Mononuclear cell (primary cell): ENCODE results near the gene NCOA1. TPM values are rescaled to one million over a fixed set of nuclear protein-coding genes. Genes with fewer than 3 reads are reported as not detected.

ENCODE experiments used
- H3K27me3 ChIP-seq: 2 replicates; pipeline ENCODE4 v1.6.0; 2011; ENCODE audit warnings: low read length, control low read depth; ENCODE audit not compliant: insufficient read depth
- H3K4me1 ChIP-seq: 2 replicates; pipeline ENCODE4 v1.5.1; 2011; ENCODE audit warnings: mild to moderate bottlenecking, low read length, control low read depth; ENCODE audit not compliant: insufficient read depth
- H3K4me3 ChIP-seq: 2 replicates; pipeline ENCODE4 v1.5.1; 2011; ENCODE audit warnings: mild to moderate bottlenecking, low read length, moderate library complexity
- H3K9me3 ChIP-seq: 2 replicates; pipeline ENCODE4 v1.5.1; 2011; ENCODE audit warnings: low read depth, mild to moderate bottlenecking, control low read depth, low read length
- total RNA-seq: library from RNA; depleted of rRNA; stranded (reverse); fragments of >200 nt; gene quantifications from one replicate; pipeline ENCODE4 v1.2.3, GENCODE V29; 2012

NCOA1 gene
- total RNA-seq, 1 donor, result 53.2 TPM

DNA sequence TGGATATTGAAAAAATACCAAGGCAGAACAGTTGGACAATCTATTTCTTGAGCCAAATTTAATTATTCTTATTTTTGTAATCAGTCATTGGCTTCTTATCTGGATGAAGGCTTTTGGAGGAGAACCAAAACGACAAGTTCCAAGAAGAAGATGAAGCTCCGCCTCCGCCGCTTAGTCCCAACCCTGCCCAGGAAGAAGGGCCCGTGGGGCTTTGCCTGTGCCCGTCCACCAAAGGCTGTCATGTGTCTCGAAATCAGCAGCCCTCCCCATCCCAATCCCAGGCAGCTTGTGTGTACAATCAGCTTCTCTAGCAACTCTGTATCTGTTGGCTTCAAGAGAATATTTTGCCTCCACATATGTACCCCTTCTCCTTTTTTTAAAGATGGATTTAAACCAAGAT, 277.5 kb downstream of the NCOA1 start:
- H3K4me1 ChIP-seq, result no peaks in the 10 kb centered on the region
- no peak overlapping the region for H3K4me3 ChIP-seq
- no peaks in the 10 kb centered on the region for H3K27me3 ChIP-seq
- H3K9me3 ChIP-seq, result no peaks in the 10 kb centered on the region

GRCh38 chr2:24771061-24771460, 280.0 kb downstream of the NCOA1 start:
- Histone ChIP-seq H3K4me3 (no peak overlapping the region), H3K27me3 (no peaks in the 10 kb centered on the region), H3K4me1 (no peaks in the 10 kb centered on the region), H3K9me3 (no peaks in the 10 kb centered on the region)

DNA sequence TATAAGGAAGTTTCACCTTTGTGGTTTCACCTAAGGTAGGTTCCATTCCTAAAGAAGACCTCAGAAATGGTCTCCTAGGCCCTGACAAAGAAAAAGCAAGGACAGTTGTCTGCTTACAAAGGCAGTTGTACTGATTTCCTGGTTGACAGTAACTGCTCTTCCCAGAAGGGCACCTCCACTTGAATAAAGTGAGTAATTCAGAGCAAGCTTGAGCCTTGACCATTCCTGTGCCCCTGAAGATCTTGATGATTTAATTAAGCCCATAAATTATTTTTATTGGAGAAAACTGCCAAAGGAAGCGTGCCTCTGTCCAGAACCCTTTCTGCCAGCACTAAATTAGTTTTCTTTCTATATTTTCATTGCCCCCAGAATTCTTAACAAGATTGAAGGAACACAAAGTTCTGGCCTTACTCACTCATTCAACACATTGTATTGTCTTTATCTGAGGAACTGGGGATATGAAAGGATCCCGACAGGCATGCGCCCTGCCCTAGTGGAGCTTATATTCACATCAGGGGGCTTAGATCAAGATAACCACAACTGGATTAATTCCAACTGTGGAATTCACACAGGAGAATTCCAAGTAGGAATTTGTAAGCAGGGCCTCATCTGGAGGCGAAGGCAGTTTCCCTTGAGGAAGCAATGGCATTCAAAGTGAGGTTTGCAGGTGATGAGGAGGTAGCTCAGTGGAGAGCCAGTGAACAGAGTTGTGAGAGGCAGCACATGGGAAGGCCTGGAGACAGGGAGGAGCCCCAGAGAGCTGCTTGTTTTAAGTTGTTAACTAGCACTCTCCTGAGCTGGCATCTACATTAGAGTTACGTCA, 280.9 kb downstream of the NCOA1 start:
- no peaks in the 10 kb centered on the region for H3K4me1 ChIP-seq
- H3K9me3 ChIP-seq, result no peaks in the 10 kb centered on the region
- H3K27me3 ChIP-seq, result no peaks in the 10 kb centered on the region
- H3K4me3 ChIP-seq, result no peak overlapping the region

GRCh38 chr2:24774373-24774772, 283.3 kb downstream of the NCOA1 start:
- Histone ChIP-seq H3K4me3 (no peak overlapping the region), H3K4me1 (peaks cover 8% of the 10 kb centered on the region), H3K9me3 (no peaks in the 10 kb centered on the region), H3K27me3 (no peaks in the 10 kb centered on the region)

GRCh38 chr2:24779116-24779515, 288.1 kb downstream of the NCOA1 start:
- H3K9me3 ChIP-seq, result no peaks in the 10 kb centered on the region
- no peak overlapping the region for H3K4me3 ChIP-seq
- H3K4me1 ChIP-seq, result peaks cover 8% of the 10 kb centered on the region
- H3K27me3 ChIP-seq, result peaks cover 10% of the 10 kb centered on the region

GRCh38 chr2:24783641-24784040, 292.6 kb downstream of the NCOA1 start:
- Histone ChIP-seq H3K27me3 (peaks cover 10% of the 10 kb centered on the region), H3K4me1 (peaks cover 22% of the 10 kb centered on the region), H3K4me3 (no peak overlapping the region), H3K9me3 (no peaks in the 10 kb centered on the region)

DNA sequence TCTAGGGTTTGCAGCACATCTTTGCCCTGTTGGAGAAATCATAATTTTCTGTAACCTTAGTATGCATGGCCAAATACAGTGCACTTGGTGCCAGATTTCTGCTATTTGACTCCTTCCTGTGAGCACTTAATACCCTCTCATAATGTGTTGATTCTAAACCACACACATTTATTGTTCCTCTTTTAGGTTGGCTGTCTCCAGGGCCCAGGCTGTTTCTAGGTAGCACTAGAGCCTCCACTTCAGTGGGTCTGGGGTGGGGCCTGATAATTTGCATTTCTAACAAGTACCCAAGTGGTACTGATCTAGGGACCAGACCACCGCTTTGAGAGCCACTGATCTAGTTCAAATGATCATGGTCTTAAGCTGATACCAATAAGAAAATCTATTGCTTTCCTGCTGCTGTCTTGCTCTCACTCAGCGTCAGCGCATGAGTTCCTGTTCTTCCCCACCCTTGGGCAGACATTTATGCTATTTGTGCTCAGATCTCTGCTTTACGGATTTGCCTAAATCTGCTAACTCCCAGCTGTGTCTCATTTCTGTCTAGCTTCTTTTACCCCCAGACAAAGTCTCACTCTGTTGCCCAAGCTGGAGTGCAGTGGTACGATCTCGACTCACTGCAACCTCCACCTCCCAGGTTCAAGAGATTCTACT, 294.7 kb downstream of the NCOA1 start:
- Histone ChIP-seq H3K27me3 (peaks cover 6% of the 10 kb centered on the region), H3K4me3 (no peak overlapping the region), H3K4me1 (peaks cover 15% of the 10 kb centered on the region), H3K9me3 (no peaks in the 10 kb centered on the region)

DNA sequence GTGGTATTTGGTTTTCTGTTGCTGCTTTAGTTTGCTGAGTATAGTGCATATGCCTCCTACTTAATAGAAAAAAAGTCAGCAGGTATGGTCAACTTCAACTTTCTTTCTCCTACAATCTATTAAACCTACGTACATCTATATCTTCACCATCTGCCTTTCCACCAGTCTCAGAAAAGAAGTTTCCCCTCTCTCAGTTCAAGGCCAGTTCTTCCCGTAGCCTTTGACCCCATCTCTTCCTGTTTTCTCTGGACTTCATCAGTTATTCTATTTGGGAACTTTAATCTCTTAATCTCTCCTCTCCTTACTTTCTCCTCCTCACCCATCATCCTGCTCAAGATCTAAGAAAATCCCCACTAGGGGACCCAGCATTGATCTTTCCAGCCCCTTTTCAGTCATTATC, 296.5 kb downstream of the NCOA1 start:
- peaks cover 23% of the 10 kb centered on the region for H3K4me1 ChIP-seq
- no peaks in the 10 kb centered on the region for H3K9me3 ChIP-seq
- H3K27me3 ChIP-seq, result peaks cover 4% of the 10 kb centered on the region
- no peak overlapping the region for H3K4me3 ChIP-seq

GRCh38 chr2:24788816-24789215, 297.8 kb downstream of the NCOA1 start:
- Histone ChIP-seq H3K27me3 (peaks cover 2% of the 10 kb centered on the region), H3K9me3 (no peaks in the 10 kb centered on the region), H3K4me3 (no peak overlapping the region), H3K4me1 (peaks cover 28% of the 10 kb centered on the region)

GRCh38 chr2:24791452-24791851, 300.4 kb downstream of the NCOA1 start:
- H3K4me3 ChIP-seq, result no peak overlapping the region
- H3K9me3 ChIP-seq, result no peaks in the 10 kb centered on the region
- H3K27me3 ChIP-seq, result no peaks in the 10 kb centered on the region

GRCh38 chr2:24792542-24792873, 301.5 kb downstream of the NCOA1 start:
- Histone ChIP-seq H3K27me3 (no peaks in the 10 kb centered on the region), H3K4me3 (peak overlapping the region; percentile 94), H3K4me1 (peaks cover 17% of the 10 kb centered on the region), H3K9me3 (no peaks in the 10 kb centered on the region)

More at GRCh38 chr2:24791452-24791851, 300.4 kb downstream of the NCOA1 start:
- peaks cover 17% of the 10 kb centered on the region for H3K4me1 ChIP-seq

DNA sequence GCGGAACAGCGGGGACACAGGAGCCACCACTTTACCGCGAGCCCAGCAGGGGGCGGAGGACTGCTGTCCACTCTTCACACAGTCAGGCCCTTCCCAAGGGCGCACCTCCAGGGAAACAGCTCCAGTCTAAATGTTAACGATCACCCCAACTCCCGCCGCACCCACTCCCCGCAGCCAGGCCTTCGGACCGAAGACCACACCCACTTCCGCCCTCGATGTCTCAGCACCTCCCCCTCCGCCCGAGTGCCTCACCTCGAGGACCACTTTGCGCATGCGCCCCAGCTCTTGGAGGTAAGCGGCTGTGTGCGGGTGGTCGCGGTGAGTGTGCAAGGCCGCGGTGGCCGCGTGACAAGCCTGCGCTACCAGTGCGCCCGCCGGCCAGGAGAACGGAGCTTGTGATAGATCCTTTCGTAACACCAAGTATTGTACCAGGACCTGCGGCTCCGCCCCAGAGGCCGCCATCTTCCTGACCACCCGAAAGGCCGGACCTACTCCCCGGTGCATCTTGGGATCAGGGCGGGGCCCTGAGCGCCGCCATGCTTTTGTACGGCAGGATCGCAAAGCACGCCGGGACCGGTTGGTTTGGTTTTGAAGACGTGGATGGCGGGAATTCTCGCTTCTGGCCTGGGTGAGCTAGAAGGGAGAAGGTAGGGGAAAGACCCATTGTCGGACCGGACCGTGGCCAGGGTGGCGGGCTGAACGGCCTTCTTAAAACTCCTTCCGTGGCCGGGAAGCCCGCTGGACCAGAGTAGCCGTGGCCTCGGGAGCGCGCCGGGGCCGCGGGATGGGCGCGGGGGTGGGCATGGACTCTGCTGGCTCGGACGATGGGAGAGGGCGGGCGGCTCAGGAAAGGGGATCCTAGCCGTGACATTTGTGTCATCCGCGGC, 302.1 kb downstream of the NCOA1 start, which contains the start of the genes CENPO and PTRHD1:
Gene CENPO (plus strand): TSS at position 552 of the 887 bp plus-strand sequence. CDS start 495 bp downstream, outside the sequence.
Gene PTRHD1 (minus strand): TSS at position 518 of the 887 bp plus-strand sequence. CDS start 14 bp downstream, at position 504.
- peak within 1 kb of the TSS; percentile 94 for H3K4me3 ChIP-seq
- peaks cover 17% of the 10 kb centered on the region for H3K4me1 ChIP-seq
- no peaks in the 10 kb centered on the region for H3K27me3 ChIP-seq
- no peaks in the 10 kb centered on the region for H3K9me3 ChIP-seq

GRCh38 chr2:24793761-24794435, 302.8 kb downstream of the NCOA1 start:
- H3K4me3 ChIP-seq, result peak overlapping the region; percentile 94

DNA sequence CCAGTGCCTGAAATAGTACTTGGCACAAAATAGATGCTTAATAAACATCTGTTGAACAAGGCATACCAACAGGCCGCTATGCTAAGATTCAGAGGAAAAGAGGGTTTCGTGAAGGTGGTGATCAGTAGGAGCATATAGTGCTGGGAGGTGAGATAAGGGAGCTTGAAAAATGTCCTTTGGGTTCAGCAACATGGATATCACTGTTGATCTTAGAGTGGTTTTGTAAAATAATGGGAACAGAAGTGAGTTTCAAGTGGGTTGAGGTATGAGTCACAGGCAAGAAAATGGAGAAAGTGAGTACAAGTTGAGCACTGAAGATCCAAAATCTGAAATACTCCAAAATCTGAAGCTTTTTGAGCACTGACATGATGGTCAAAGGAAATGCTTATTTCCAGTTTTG, 306.6 kb downstream of the NCOA1 start:
- H3K4me1 ChIP-seq, result peaks cover 9% of the 10 kb centered on the region
- H3K27me3 ChIP-seq, result no peaks in the 10 kb centered on the region
- no peaks in the 10 kb centered on the region for H3K9me3 ChIP-seq
- no peak overlapping the region for H3K4me3 ChIP-seq

More at GRCh38 chr2:24793761-24794435, 302.8 kb downstream of the NCOA1 start:
- H3K27me3 ChIP-seq, result no peaks in the 10 kb centered on the region
- H3K4me1 ChIP-seq, result peaks cover 17% of the 10 kb centered on the region
- H3K9me3 ChIP-seq, result no peaks in the 10 kb centered on the region
